Activated T-helper 1 cell treated with anti-CD3 and anti-CD28 coated beads, Interleukin-12 subunit alpha, Interleukin-12 subunit beta, Interleukin-2, Interleukin-4 antibody, amounts not matched to agents 30 ng/mL and 10 ng/mL and 1 ng/mL, durations not matched to agents 14 hours and 24 hours and 36 hours (primary cell): ENCODE data around the gene KPNA2. TPM values are rescaled to one million over a fixed set of nuclear protein-coding genes. Genes with fewer than 3 reads are reported as not detected.
A peak's percentile ranks its signal among the peaks of the same experiment; 100 is the strongest.
"Not testable (repeated sequence)": the region's sequence is repeated elsewhere in the genome, so short reads cannot be mapped to it uniquely, and the experiment has no call there.

Source experiments
- DNase-seq: peaks from one replicate; pipeline ENCODE4 v3.0.0; 2021; ENCODE audit warnings: low spot score
- H3K27ac Mint-ChIP-seq: one replicate; pipeline ENCODE4 v1.8.0; 2021; ENCODE audit warnings: mild to moderate bottlenecking, mixed read lengths
- H3K27me3 Mint-ChIP-seq: one replicate; pipeline ENCODE4 v1.8.0; 2022; ENCODE audit warnings: mild to moderate bottlenecking, moderate library complexity, mixed read lengths; ENCODE audit not compliant: insufficient read depth
- H3K36me3 Mint-ChIP-seq: one replicate; pipeline ENCODE4 v1.8.0; 2021; ENCODE audit warnings: low read depth, mixed read lengths
- H3K4me1 Mint-ChIP-seq: one replicate; pipeline ENCODE4 v1.8.0; 2021; ENCODE audit warnings: low read depth, mixed read lengths
- H3K4me3 Mint-ChIP-seq: one replicate; pipeline ENCODE4 v1.8.0; 2021; ENCODE audit warnings: mild to moderate bottlenecking, moderate library complexity, mixed read lengths
- H3K9me3 Mint-ChIP-seq: one replicate; pipeline ENCODE4 v1.8.0; 2021; ENCODE audit warnings: mixed read lengths
- intact Hi-C: fragments of 100-400 bp; cut with micrococcal nuclease; formaldehyde crosslinking; loops from one replicate; pipeline ENCODE4 v1.15.1; 2024
- total RNA-seq: library from RNA; stranded (reverse); gene quantifications from 2 replicates; pipeline ENCODE4 v1.2.3, GENCODE V29; 2022

The KPNA2 gene
- total RNA-seq: 205 and 224 TPM in 2 replicates

GRCh38 chr17:68035523-68036303 is at the start of gene KPNA2:
KPNA2 (plus strand) TSS chr17:68035735; CDS start chr17:68037133, 1,398 bp downstream.
- peak within 1 kb of the TSS; percentile 97 for H3K27ac Mint-ChIP-seq
- H3K4me1 Mint-ChIP-seq: peaks cover 23% of the 10 kb centered on the region
- no peaks in the 10 kb centered on the region for H3K27me3 Mint-ChIP-seq
- no peaks in the 10 kb centered on the region for H3K9me3 Mint-ChIP-seq
- intact Hi-C loops: loop anchor here (1.0 to 5.0 kb wide), 8 partner anchors 15 to 422 kb away; partner anchors contain the start of genes AMZ2, NOL11 and WIPI1
- DNase-seq: peak; percentile 93
- peak within 1 kb of the TSS; percentile 96 for H3K4me3 Mint-ChIP-seq
- peaks cover 33% of the 10 kb centered on the region for H3K36me3 Mint-ChIP-seq

- H3K27me3 Mint-ChIP-seq: peaks cover 12% of the 10 kb centered on the region
- peaks cover 7% of the 10 kb centered on the region for H3K36me3 Mint-ChIP-seq
- no peak overlapping the region for H3K4me3 Mint-ChIP-seq
- no peak for DNase-seq
- H3K9me3 Mint-ChIP-seq: no peaks in the 10 kb centered on the region
- H3K27ac Mint-ChIP-seq: no peak overlapping the region
- intact Hi-C loops: loop anchor here (10.0 kb wide), 1 partner anchor 214 kb away; no protein-coding TSS in a partner anchor
- peaks cover 23% of the 10 kb centered on the region for H3K4me1 Mint-ChIP-seq
These were observed 44.6 kb upstream of the KPNA2 start for GRCh38 chr17:67990909-67991308.

- no peak for DNase-seq
- H3K36me3 Mint-ChIP-seq: peaks cover 7% of the 10 kb centered on the region
- H3K4me1 Mint-ChIP-seq: peaks cover 30% of the 10 kb centered on the region
- no peaks in the 10 kb centered on the region for H3K9me3 Mint-ChIP-seq
- peaks cover 19% of the 10 kb centered on the region for H3K27me3 Mint-ChIP-seq
- peak overlapping the region; percentile 89 for H3K4me3 Mint-ChIP-seq
- H3K27ac Mint-ChIP-seq: peak overlapping the region; percentile 86
- intact Hi-C loops: loop anchor here (2.0 to 10.0 kb wide), 4 partner anchors 42 to 1334 kb away; partner anchors contain the start of genes ABCA5 and KPNA2
These were observed 42.9 kb upstream of the KPNA2 start for GRCh38 chr17:67992548-67993152.

- Mint-ChIP-seq H3K9me3 (no peaks in the 10 kb centered on the region), H3K4me3 (peak overlapping the region; percentile 89), H3K36me3 (peaks cover 7% of the 10 kb centered on the region), H3K27ac (peak overlapping the region; percentile 86), H3K27me3 (peaks cover 23% of the 10 kb centered on the region), H3K4me1 (peaks cover 30% of the 10 kb centered on the region)
- intact Hi-C loops: loop anchor here (2.0 to 10.0 kb wide), 4 partner anchors 41 to 1333 kb away; partner anchors contain the start of genes ABCA5 and KPNA2
- DNase-seq: peak; percentile 71
These were observed 42.2 kb upstream of the KPNA2 start for GRCh38 chr17:67993153-67993997.

DNA sequence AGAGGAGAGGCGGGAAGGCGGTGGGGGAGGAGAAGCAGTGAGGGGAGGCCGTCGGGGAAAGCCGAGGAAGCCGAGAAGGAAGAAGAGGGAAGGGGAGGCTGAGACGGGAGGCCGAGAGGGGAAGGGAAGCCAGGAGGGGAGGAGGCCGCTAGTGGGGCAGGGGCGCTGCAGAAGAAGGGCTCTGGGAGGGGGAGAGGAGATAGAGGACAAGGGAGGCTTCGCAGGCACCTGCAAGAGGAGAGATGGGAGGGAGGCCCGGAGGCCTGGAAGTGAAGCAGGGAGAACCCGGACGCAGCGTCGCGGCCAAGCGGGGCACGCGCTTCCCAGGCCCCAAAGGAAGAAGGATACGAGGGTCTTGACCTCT is 41.6 kb upstream of the KPNA2 start:
- H3K36me3 Mint-ChIP-seq: peaks cover 7% of the 10 kb centered on the region
- peaks cover 30% of the 10 kb centered on the region for H3K4me1 Mint-ChIP-seq
- H3K9me3 Mint-ChIP-seq: no peaks in the 10 kb centered on the region
- DNase-seq: no peak
- intact Hi-C loops: loop anchor here (2.0 to 10.0 kb wide), 4 partner anchors 41 to 1333 kb away; partner anchors contain the start of genes ABCA5 and KPNA2
- H3K27me3 Mint-ChIP-seq: peaks cover 28% of the 10 kb centered on the region
- peak overlapping the region; percentile 85 for H3K4me3 Mint-ChIP-seq
- H3K27ac Mint-ChIP-seq: peak overlapping the region; percentile 84

DNA sequence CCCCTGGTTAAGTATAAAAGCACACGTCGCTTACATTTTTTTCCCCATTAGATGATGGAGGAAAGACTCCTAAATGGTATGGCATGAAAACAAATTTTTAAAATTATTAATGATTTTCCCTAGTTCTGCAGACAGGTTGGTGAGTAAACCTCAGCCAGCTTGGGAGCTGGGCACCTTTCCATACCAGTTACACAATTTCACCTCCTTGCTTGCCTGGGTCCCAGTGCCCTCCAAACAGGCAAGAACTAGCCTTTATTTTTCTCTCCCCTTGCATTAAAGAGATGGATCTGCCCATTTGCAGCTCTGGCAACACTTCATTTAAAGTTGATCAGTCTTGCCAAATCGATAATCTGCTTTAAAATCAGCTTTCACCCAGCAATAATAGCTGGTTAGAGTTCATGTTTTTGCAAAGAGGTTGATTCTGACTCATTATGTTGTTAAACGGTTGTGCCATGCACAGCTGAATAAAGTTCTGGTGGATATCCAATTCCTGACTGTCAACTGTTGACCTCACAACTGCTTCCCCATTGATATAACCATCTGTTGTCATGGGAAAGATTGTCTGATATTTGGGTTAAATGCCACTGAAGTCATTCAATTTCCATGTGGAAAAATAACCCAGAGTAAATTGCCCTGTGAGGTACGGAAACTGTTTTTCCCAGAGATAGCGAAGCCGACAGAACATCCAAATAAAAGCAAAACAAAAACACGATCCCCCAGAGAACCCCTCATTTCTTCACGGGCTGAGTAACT is 40.5 kb upstream of the KPNA2 start:
- peaks cover 7% of the 10 kb centered on the region for H3K36me3 Mint-ChIP-seq
- peak overlapping the region; percentile 85 for H3K4me3 Mint-ChIP-seq
- no peak for DNase-seq
- peaks cover 30% of the 10 kb centered on the region for H3K4me1 Mint-ChIP-seq
- peaks cover 29% of the 10 kb centered on the region for H3K27me3 Mint-ChIP-seq
- peak overlapping the region; percentile 84 for H3K27ac Mint-ChIP-seq
- H3K9me3 Mint-ChIP-seq: no peaks in the 10 kb centered on the region
- intact Hi-C loops: loop anchor here (1.0 to 10.0 kb wide), 4 partner anchors 16 to 493 kb away; no protein-coding TSS in a partner anchor

DNA sequence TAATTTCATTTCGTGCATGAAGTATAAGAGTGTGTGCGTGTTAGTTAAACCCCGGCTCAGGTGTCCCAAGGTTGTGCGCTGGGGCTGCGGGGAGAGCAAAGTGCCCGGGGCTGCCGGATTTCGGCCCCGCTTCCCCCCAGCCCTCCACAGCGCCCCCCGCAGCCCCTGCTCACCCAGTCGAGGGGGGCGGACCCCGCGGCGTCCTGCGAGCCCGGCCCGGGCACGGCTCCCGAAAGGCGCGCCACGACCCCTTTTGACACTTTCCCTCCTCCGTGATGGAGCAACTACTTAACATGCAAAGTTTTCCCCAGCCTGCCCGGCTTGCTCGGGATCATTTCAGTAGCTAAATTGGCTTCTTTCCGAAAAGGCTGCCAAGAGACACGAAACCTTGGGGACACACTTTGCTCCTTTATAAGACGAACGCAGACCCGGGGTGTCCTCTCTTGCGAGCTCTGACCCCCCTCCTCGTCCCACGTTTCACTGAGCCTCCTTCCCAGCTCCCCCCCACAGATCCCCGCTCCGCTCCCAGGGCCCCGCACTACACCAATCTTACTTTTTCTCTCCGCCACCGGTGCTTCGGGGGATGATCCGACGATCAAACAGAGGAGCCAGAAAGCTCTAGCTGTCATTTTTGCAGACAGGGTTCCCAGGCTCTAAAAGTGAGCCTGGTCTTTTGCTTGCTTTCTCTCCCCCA is 39.8 kb upstream of the KPNA2 start:
- H3K9me3 Mint-ChIP-seq: no peaks in the 10 kb centered on the region
- intact Hi-C loops: loop anchor here (1.0 to 10.0 kb wide), 5 partner anchors 16 to 493 kb away; no protein-coding TSS in a partner anchor
- peak overlapping the region; percentile 72 for H3K27ac Mint-ChIP-seq
- peaks cover 7% of the 10 kb centered on the region for H3K36me3 Mint-ChIP-seq
- peaks cover 30% of the 10 kb centered on the region for H3K4me1 Mint-ChIP-seq
- H3K27me3 Mint-ChIP-seq: peaks cover 29% of the 10 kb centered on the region
- H3K4me3 Mint-ChIP-seq: peak overlapping the region; percentile 85
- DNase-seq: peak; percentile 8

DNA sequence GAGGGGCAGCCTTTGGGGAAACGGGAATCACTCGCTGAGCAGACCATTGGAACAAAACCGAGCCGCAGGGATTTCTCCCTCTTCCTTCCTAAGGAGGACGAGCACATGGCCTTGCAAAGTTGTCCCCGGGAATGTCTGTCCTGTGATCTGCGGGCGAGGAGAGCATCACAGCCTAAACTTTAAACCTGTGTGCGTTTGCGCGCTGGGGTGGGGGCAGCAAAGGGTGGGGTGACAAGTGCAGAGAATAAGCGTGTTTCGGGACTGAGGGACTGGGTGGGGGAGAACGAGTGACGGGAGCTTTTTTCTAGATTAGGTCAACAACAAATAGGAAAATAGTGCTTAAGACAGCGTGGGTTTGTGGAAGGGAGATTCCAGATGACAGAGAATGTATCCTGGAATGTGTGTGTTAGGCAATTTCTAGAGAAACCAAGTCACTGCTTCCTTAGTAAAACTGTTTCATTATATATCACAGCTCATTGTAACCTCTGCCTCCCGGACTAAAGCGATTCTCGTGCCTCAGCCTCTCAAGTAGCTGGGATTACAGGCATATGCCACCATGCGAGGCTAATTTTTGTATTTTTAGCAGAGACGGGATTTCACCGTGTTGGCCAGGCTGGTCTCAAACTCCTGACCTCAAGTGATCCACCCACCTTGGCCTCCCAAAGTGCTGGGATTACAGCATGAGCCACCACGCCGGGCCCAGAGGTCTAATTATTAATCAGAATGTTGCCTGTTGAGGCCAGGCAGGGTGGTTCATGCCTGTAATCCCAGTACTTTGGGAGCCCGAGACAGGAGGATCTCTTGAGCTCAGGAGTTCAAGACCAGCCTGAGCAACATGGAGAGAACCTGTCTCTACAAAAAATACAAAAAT is 39.0 kb upstream of the KPNA2 start, which contains the start of gene C17orf58:
C17orf58 (minus strand) TSS at position 169 of the 871 bp plus-strand sequence. CDS start 271 bp downstream, outside the sequence.
- not testable (repeated sequence) for H3K36me3 Mint-ChIP-seq, H3K9me3 Mint-ChIP-seq, DNase-seq
- H3K27me3 Mint-ChIP-seq: peaks cover 29% of the 10 kb centered on the region
- peak within 1 kb of the TSS; percentile 85 for H3K4me3 Mint-ChIP-seq
- intact Hi-C loops: loop anchor here (2.0 to 10.0 kb wide), 2 partner anchors 34 to 208 kb away; no protein-coding TSS in a partner anchor
- peak within 1 kb of the TSS; percentile 72 for H3K27ac Mint-ChIP-seq
- H3K4me1 Mint-ChIP-seq: peaks cover 30% of the 10 kb centered on the region

DNA sequence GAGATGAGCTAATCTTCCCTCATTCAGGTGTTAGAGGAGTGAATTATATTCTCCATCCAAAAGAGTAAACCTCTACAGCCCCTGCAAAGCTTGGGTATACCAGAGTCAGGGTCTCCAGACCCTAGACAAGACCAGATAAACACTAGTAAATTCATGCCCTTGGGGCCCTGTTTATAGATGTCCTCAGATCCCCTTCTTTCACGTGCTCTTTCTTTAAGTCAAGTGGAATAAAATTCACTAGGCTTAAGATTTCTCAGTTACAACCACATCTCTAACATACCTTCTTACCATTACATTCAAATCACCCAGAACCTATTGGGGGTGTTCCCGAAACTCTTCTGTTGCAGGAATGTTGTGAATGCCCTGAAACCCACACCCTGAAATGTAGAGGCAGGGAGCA is 37.1 kb upstream of the KPNA2 start:
- DNase-seq: no peak
- H3K4me1 Mint-ChIP-seq: peaks cover 25% of the 10 kb centered on the region
- no peak overlapping the region for H3K4me3 Mint-ChIP-seq
- no peak overlapping the region for H3K27ac Mint-ChIP-seq
- no peaks in the 10 kb centered on the region for H3K9me3 Mint-ChIP-seq
- H3K27me3 Mint-ChIP-seq: peaks cover 29% of the 10 kb centered on the region
- peaks cover 5% of the 10 kb centered on the region for H3K36me3 Mint-ChIP-seq
- intact Hi-C loops: loop anchor here (10.0 kb wide), 1 partner anchor 206 kb away; no protein-coding TSS in a partner anchor

DNA sequence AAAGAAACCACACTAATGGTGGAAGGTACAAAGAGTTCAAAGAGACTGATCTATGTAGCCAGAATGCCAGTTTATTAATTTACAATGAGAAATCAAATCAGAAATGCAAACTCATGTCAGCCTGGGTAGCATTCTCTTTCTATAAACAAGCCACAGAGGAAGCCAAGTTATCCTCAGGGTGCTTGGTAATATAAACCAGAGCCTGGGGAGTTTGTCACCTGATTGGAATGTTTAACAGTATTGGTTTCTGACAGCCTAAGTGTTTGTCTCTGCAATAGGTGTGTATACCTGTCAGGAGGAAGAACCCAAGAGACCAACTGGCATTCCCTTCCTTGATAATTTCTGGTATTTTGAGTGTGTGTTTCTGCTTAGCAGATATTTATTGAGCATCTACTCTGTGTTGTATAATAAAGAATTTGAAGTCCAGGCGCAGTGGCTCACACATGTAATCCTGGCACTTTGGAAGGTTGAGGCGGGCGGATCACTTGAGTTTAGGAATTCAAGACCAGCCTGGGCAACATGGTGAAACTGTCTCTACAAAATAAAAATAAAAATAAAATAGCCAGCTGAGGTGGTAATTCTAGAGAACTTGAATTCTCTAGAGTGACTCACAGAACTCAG is 36.1 kb upstream of the KPNA2 start:
- intact Hi-C loops: loop anchor here (10.0 kb wide), 1 partner anchor 205 kb away; no protein-coding TSS in a partner anchor
- no peak overlapping the region for H3K4me3 Mint-ChIP-seq
- no peaks in the 10 kb centered on the region for H3K9me3 Mint-ChIP-seq
- H3K36me3 Mint-ChIP-seq: peaks cover 5% of the 10 kb centered on the region
- peaks cover 23% of the 10 kb centered on the region for H3K4me1 Mint-ChIP-seq
- no peak overlapping the region for H3K27ac Mint-ChIP-seq
- no peak for DNase-seq
- H3K27me3 Mint-ChIP-seq: peaks cover 29% of the 10 kb centered on the region
